HCT116 (cell line): Measurements from ENCODE around the gene TRIM62. TPM values are rescaled to one million over a fixed set of nuclear protein-coding genes. Genes with fewer than 3 reads are reported as not detected.
A peak's percentile ranks its signal among the peaks of the same experiment; 100 is the strongest.

Experiments
- ATAC-seq: fragments of 200-7000 bp; cut with Tn5 transposase; 2 replicates; pipeline ENCODE4 v1.9.1; 2020; ENCODE audit warnings: mild to moderate bottlenecking, moderate library complexity
- BruUV-seq: library from RNA; stranded (reverse); fragments of 400-500 nt; replicated peaks from 2 replicates; lab custom pipeline; 2021; lab: Mats Ljungman, UMichigan
- CTCF ChIA-PET: fragments of 300-600 bp; sonication (Branson Sonifier 250); formaldehyde crosslinking; loops from one replicate; lab custom pipeline; 2021; ENCODE audit warnings: antibody characterized with exemption; lab: Charles Lee
- POLR2A ChIA-PET: fragments of 300-600, 350-600 bp; sonication (Branson Sonifier 250); formaldehyde crosslinking; loops from one replicate; lab custom pipeline; 2021; ENCODE audit warnings: antibody characterized with exemption; lab: Charles Lee
- RAD21 ChIA-PET, 2 experiments: fragments of 300-600 bp; sonication (Branson Sonifier 250); formaldehyde crosslinking; loops; one replicate each; lab custom pipeline; 2023; ENCODE audit warnings: low total read pairs in 2 of 2; ENCODE audit not compliant: uncharacterized antibody in 2 of 2, unreplicated experiment in 2 of 2, low non-redundant PET in 1 of 2; lab: Charles Lee
- DNase-seq: peaks from one replicate; pipeline ENCODE4 v3.0.0-alpha.2; 2010; ENCODE audit warnings: low read depth, low spot score
- H2AFZ ChIP-seq: fragments of 200-600 bp; shearing (Covaris generic), sonication (generic); 2 replicates; pipeline ENCODE4 v1.6.1; 2017; ENCODE audit warnings: low read depth, mixed run types, mixed read lengths, antibody characterized with exemption, low read length; ENCODE audit not compliant: poor library complexity, severe bottlenecking
- H3K27ac ChIP-seq: 2 replicates; pipeline ENCODE4 v1.5.1; 2012; ENCODE audit warnings: low read depth, low read length
- H3K27me3 ChIP-seq: fragments of 200-600 bp; sonication (generic); 2 replicates; pipeline ENCODE4 v1.6.1; 2016; ENCODE audit warnings: mixed run types, low read length, mixed read lengths; ENCODE audit not compliant: insufficient read depth
- H3K36me3 ChIP-seq, 2 experiments: fragments of 200-500 bp in 1 of 2; fragments of 200-600 bp in 1 of 2; sonication (Bioruptor generic) in 1 of 2; sonication (generic) in 1 of 2; 2 replicates each; pipeline versions ENCODE4 v1.5.1 to v1.6.1; 2014 to 2016; ENCODE audit warnings: low read length in 2 of 2, inconsistent platforms in 1 of 2, mixed read lengths in 1 of 2, mixed run types in 1 of 2; ENCODE audit not compliant: insufficient read depth in 2 of 2, control insufficient read depth in 1 of 2
- H3K4me1 ChIP-seq, 2 experiments: fragments of 200-600 bp in 1 of 2; sonication (generic) in 1 of 2; 2 replicates each; pipeline versions ENCODE4 v1.5.1 to v1.6.1; 2012 to 2017; ENCODE audit warnings: low read length in 2 of 2, inconsistent platforms in 1 of 2, mild to moderate bottlenecking in 1 of 2, mixed read lengths in 1 of 2, mixed run types in 1 of 2, moderate library complexity in 1 of 2; ENCODE audit not compliant: insufficient read depth in 2 of 2, control insufficient read depth in 1 of 2
- H3K4me2 ChIP-seq: fragments of 200-600 bp; sonication (generic); 2 replicates; pipeline ENCODE4 v1.6.1; 2017; ENCODE audit warnings: mixed run types, low read length, mixed read lengths
- H3K4me3 ChIP-seq, 2 experiments: fragments of 200-600 bp in 1 of 2; sonication (generic) in 1 of 2; replicated peaks in 1 of 2; 2 replicates each; pipeline ENCODE4 v1.5.1; 2011 to 2016; ENCODE audit warnings: low read length in 2 of 2, control low read depth in 1 of 2, low read depth in 1 of 2, mild to moderate bottlenecking in 1 of 2, mixed read lengths in 1 of 2, mixed run types in 1 of 2
- H3K79me2 ChIP-seq: fragments of 200-600 bp; sonication (generic); 2 replicates; pipeline ENCODE4 v1.6.1; 2017; ENCODE audit warnings: mild to moderate bottlenecking, mixed run types, low read length, moderate library complexity, mixed read lengths; ENCODE audit not compliant: insufficient read depth
- H3K9ac ChIP-seq: fragments of 200-600 bp; sonication (generic); 2 replicates; pipeline ENCODE4 v1.6.1; 2016; ENCODE audit warnings: low read length, mixed read lengths
- H3K9me2 ChIP-seq: fragments of 200-600 bp; sonication (generic), shearing (Covaris generic); 2 replicates; pipeline ENCODE4 v1.6.1; 2017; ENCODE audit warnings: mixed run types, mild to moderate bottlenecking, moderate library complexity; ENCODE audit not compliant: insufficient read depth
- H3K9me3 ChIP-seq, 2 experiments: fragments of 200-500 bp in 1 of 2; fragments of 200-600 bp in 1 of 2; sonication (Bioruptor generic) in 1 of 2; sonication (generic) in 1 of 2; 2 replicates each; pipeline ENCODE4 v1.6.1; 2014 to 2017; ENCODE audit warnings: low read length in 2 of 2, mixed read lengths in 2 of 2, inconsistent platforms in 1 of 2, low read depth in 1 of 2, mild to moderate bottlenecking in 1 of 2, mixed run types in 1 of 2, moderate library complexity in 1 of 2; ENCODE audit not compliant: control insufficient read depth in 1 of 2, insufficient read depth in 1 of 2
- H4K20me1 ChIP-seq: fragments of 200-600 bp; sonication (generic), shearing (Covaris generic); 2 replicates; pipeline ENCODE4 v1.6.1; 2017; ENCODE audit warnings: mixed run types, mild to moderate bottlenecking, moderate library complexity; ENCODE audit not compliant: insufficient read depth
- CBX3 ChIP-seq: IDR thresholded peaks from 2 replicates; pipeline ENCODE4 v1.6.1; 2012; ENCODE audit warnings: low read depth
- CEBPB ChIP-seq: IDR thresholded peaks from 2 replicates; pipeline ENCODE4 v1.6.1; 2012; ENCODE audit warnings: low read depth
- CTCF ChIP-seq, 3 experiments: fragments of 200-600 bp in 1 of 3; sonication (generic) in 1 of 3; IDR thresholded peaks in 2 of 3; conservative IDR thresholded peaks in 1 of 3; 2 replicates each; pipeline ENCODE4 v1.5.1; 2012 to 2017; ENCODE audit warnings: low read depth in 2 of 3, low read length in 2 of 3, antibody characterized with exemption in 1 of 3, borderline replicate concordance in 1 of 3, control low read depth in 1 of 3, mild to moderate bottlenecking in 1 of 3, mixed read lengths in 1 of 3, mixed run types in 1 of 3, moderate library complexity in 1 of 3; ENCODE audit not compliant: insufficient read depth in 1 of 3
- EZH2 ChIP-seq: fragments of 200-600 bp; sonication (generic); IDR thresholded peaks from 2 replicates; pipeline ENCODE4 v1.6.1; 2017; ENCODE audit warnings: antibody characterized with exemption, mixed run types
- EZH2phosphoT487 ChIP-seq: fragments of 200-600 bp; IDR thresholded peaks from 2 replicates; pipeline ENCODE4 v1.6.1; 2018; ENCODE audit warnings: antibody characterized with exemption, borderline replicate concordance
- FOSL1 ChIP-seq: IDR thresholded peaks from 2 replicates; pipeline ENCODE4 v1.6.1; 2012; ENCODE audit warnings: low read depth
- JUND ChIP-seq: IDR thresholded peaks from 2 replicates; pipeline ENCODE4 v1.6.1; 2012
- POLR2AphosphoS5 ChIP-seq: IDR thresholded peaks from 2 replicates; pipeline ENCODE4 v1.6.1; 2011; ENCODE audit warnings: mild to moderate bottlenecking, low read depth, low read length, moderate library complexity
- SIN3A ChIP-seq: IDR thresholded peaks from 2 replicates; pipeline ENCODE4 v1.6.1; 2012; ENCODE audit warnings: low read depth
- SP1 ChIP-seq: IDR thresholded peaks from 2 replicates; pipeline ENCODE4 v1.6.1; 2012; ENCODE audit warnings: low read depth
- SRF ChIP-seq: IDR thresholded peaks from 2 replicates; pipeline ENCODE4 v1.6.1; 2012; ENCODE audit warnings: low read depth
- TCF7L2 ChIP-seq: IDR thresholded peaks from 2 replicates; pipeline ENCODE4 v1.7.0; 2011; ENCODE audit warnings: borderline replicate concordance, inconsistent platforms; ENCODE audit not compliant: insufficient read depth, insufficient read length; ENCODE audit errors: extremely low read depth
- YY1 ChIP-seq: IDR thresholded peaks from 2 replicates; pipeline ENCODE4 v1.6.1; 2011; ENCODE audit warnings: low read length, low read depth, moderate library complexity, mild to moderate bottlenecking; ENCODE audit not compliant: insufficient replicate concordance; ENCODE audit errors: extremely low read depth
- ZBTB33 ChIP-seq: IDR thresholded peaks from 2 replicates; pipeline ENCODE4 v1.6.1; 2011; ENCODE audit warnings: mild to moderate bottlenecking, low read length, moderate library complexity; ENCODE audit not compliant: insufficient replicate concordance; ENCODE audit errors: extremely low read depth
- ZFX ChIP-seq: fragments of 450-650 bp; IDR thresholded peaks from 2 replicates; pipeline ENCODE4 v1.6.1; 2017
- ZNF274 ChIP-seq: fragments of 200-500 bp; sonication (Bioruptor generic); IDR thresholded peaks from 2 replicates; pipeline ENCODE4 v1.6.1; 2014; ENCODE audit warnings: mild to moderate bottlenecking, low read depth, low read length, inconsistent platforms
- intact Hi-C: fragments of 100-400 bp; cut with micrococcal nuclease; formaldehyde crosslinking; loops from 2 replicates; pipeline ENCODE4 v1.10.0; 2022
- total RNA-seq: library from RNA; stranded (reverse); gene quantifications from one replicate; pipeline ENCODE4 v1.2.1, GENCODE V29; 2021; ENCODE audit not compliant: unreplicated experiment
- TF ChIP-seq, protein P1 (sequence below): IDR thresholded peaks from 2 replicates; pipeline ENCODE4 v1.6.1; 2012
- TF ChIP-seq, protein P2 (sequence below): IDR thresholded peaks from 2 replicates; pipeline ENCODE4 v1.6.1; 2012

TRIM62 gene
- total RNA-seq, 1 experiment from 2014 or later: 6.5 TPM

- H3K4me3 ChIP-seq: peak overlapping the region in 1 of 2 experiments; percentile 42; a peak in 2 of 4 replicates
- no peaks in the 10 kb centered on the region for H4K20me1 ChIP-seq
- ATAC-seq (peak; percentile 69), DNase-seq (peak; percentile 60)
- CTCF ChIA-PET: interaction anchor here (1.0 to 2.5 kb wide), 4 partner anchors 75 to 393 kb away, joined by 3 to 9 read pairs (median 4); no protein-coding TSS in a partner anchor
- intact Hi-C loops: loop anchor here (5.0 to 10.0 kb wide), 4 partner anchors 145 to 392 kb away; partner anchors contain the start of gene ZSCAN20
- no peaks in the 10 kb centered on the region for H3K79me2 ChIP-seq
- H3K36me3 ChIP-seq: no peaks in the 10 kb centered on the region
- RAD21 ChIA-PET: no interaction called here
- peak overlapping the region; percentile 79 for H3K4me2 ChIP-seq
- H3K27me3 ChIP-seq: no peaks in the 10 kb centered on the region
- no peaks in the 10 kb centered on the region for H3K9me2 ChIP-seq
- H3K27ac ChIP-seq: peak overlapping the region; percentile 82
- H3K4me1 ChIP-seq: peaks cover 30 to 41% of the 10 kb centered on the region in 2 experiments
- no TSS peak for BruUV-seq
- POLR2A ChIA-PET: no interaction called here
- H2AFZ ChIP-seq: no peak overlapping the region
- H3K9ac ChIP-seq: peak overlapping the region; percentile 49
- H3K9me3 ChIP-seq: 0 out of 4 replicates have a peak, but pooled peaks cover 0 to 3% of the 10 kb centered on the region in 2 experiments
- TF ChIP-seq CTCF (IDR thresholded peaks at IDR 0.05 in 2 of 3, conservative IDR thresholded peaks at IDR 0.05 in 1 of 3; ENCODE audit: borderline replicate concordance in 1 of 3, insufficient read depth in 1 of 3, low read depth in 2 of 3, low read length in 2 of 3) (no peak), EZH2 (no peak), TCF7L2 (no peak), ZNF274 (no peak), POLR2AphosphoS5 (no peak), SIN3A (no peak), EZH2phosphoT487 (no peak), YY1 (peak; percentile 79), JUND (peak; percentile 92), FOSL1 (peak; percentile 89), CEBPB (no peak), SP1 (peak; percentile 83), ZBTB33 (no peak), ZFX (peak; percentile 52), CBX3 (peak; percentile 47; the same call in 1 of the 2 replicates), SRF (no peak)
- TF ChIP-seq, protein P1, sequence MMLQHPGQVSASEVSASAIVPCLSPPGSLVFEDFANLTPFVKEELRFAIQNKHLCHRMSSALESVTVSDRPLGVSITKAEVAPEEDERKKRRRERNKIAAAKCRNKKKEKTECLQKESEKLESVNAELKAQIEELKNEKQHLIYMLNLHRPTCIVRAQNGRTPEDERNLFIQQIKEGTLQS: no peak
- TF ChIP-seq, protein P2, sequence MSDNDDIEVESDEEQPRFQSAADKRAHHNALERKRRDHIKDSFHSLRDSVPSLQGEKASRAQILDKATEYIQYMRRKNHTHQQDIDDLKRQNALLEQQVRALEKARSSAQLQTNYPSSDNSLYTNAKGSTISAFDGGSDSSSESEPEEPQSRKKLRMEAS: peak; percentile 40; the same call in 1 of the 2 replicates
These were observed 38.2 kb upstream of the TRIM62 start for GRCh38 chr1:33219886-33220661.
